GM06990 (cell line): ENCODE measurements around the gene AGAP1.

Experiments used
- DNase-seq: peaks from one replicate; pipeline ENCODE4 v3.0.0-alpha.2; 2011; ENCODE audit not compliant: insufficient read length; ENCODE audit errors: extremely low read depth
- H3K27me3 ChIP-seq: replicated peaks from 2 replicates; pipeline ENCODE4 v1.6.0; 2011; ENCODE audit warnings: low read length; ENCODE audit not compliant: control insufficient read depth, insufficient read depth
- H3K36me3 ChIP-seq: 2 replicates; pipeline ENCODE4 v1.5.1; 2011; ENCODE audit warnings: low read length; ENCODE audit not compliant: control insufficient read depth, insufficient read depth
- H3K4me3 ChIP-seq: replicated peaks from 2 replicates; pipeline ENCODE4 v1.5.1; 2011; ENCODE audit warnings: low read depth, mild to moderate bottlenecking, control low read depth, low read length
- CTCF ChIP-seq: IDR thresholded peaks from 2 replicates; pipeline ENCODE4 v1.5.1; 2011; ENCODE audit warnings: low read length, control low read depth, mild to moderate bottlenecking, inconsistent platforms; ENCODE audit not compliant: insufficient read depth, poor library complexity, severe bottlenecking

AGAP1 gene

GRCh38 chr2:235721625-235722024 lies 227.8 kb downstream of the AGAP1 start:
- no peak for TF ChIP-seq CTCF
- no peak for DNase-seq
- H3K4me3 ChIP-seq: no peak overlapping the region
- H3K36me3 ChIP-seq: no peaks in the 10 kb centered on the region
- peaks cover 2% of the 10 kb centered on the region for H3K27me3 ChIP-seq

GRCh38 chr2:235722869-235723268 lies 229.0 kb downstream of the AGAP1 start:
- Histone ChIP-seq H3K4me3 (no peak overlapping the region), H3K27me3 (peaks cover 2% of the 10 kb centered on the region), H3K36me3 (no peaks in the 10 kb centered on the region)
- TF ChIP-seq CTCF: no peak
- no peak for DNase-seq

GRCh38 chr2:235723371-235723770 lies 229.5 kb downstream of the AGAP1 start:
- Histone ChIP-seq H3K36me3 (no peaks in the 10 kb centered on the region), H3K27me3 (peaks cover 2% of the 10 kb centered on the region), H3K4me3 (no peak overlapping the region)
- TF ChIP-seq CTCF: no peak
- no peak for DNase-seq

- Histone ChIP-seq H3K36me3 (no peaks in the 10 kb centered on the region), H3K27me3 (peaks cover 2% of the 10 kb centered on the region), H3K4me3 (no peak overlapping the region)
- DNase-seq: no peak
- TF ChIP-seq CTCF: no peak
Observed at GRCh38 chr2:235723811-235724465, 230.1 kb downstream of the AGAP1 start.

- peaks cover 2% of the 10 kb centered on the region for H3K27me3 ChIP-seq
- TF ChIP-seq CTCF: no peak
- no peaks in the 10 kb centered on the region for H3K36me3 ChIP-seq
- no peak for DNase-seq
- H3K4me3 ChIP-seq: no peak overlapping the region
Observed at GRCh38 chr2:235725016-235725489, 231.2 kb downstream of the AGAP1 start.

- DNase-seq: no peak
- TF ChIP-seq CTCF: no peak
- Histone ChIP-seq H3K27me3 (peaks cover 2% of the 10 kb centered on the region; the same call in 1 of the 2 replicates), H3K4me3 (no peak overlapping the region), H3K36me3 (no peaks in the 10 kb centered on the region)
Observed at GRCh38 chr2:235725841-235726240, 232.0 kb downstream of the AGAP1 start.
